ENCODE data around the gene GSTA3.
"Not testable (repeated sequence)": the region's sequence is repeated elsewhere in the genome, so short reads cannot be mapped to it uniquely, and the experiment has no call there.

Gene GSTA3

DNA sequence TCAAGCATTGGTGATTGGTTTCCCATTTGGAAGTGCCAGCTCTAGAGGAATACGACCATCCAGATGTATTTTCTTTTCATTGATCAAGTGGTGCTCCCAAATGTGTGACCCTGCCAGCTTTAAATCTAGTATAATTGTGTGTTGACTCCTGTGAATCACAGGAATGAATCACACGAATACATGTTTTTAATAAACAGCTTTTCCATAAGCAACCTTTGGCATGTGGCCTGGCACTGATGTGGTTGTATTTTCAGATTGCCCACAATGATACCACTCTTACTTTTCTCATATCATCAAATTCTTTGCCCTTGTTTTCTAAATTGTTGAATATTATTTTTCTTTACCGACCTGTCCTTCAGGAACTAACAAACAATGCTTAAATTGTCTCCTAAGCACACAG is 367 bp downstream of the GSTA3 start:
- no peak for DNase-seq

DNA sequence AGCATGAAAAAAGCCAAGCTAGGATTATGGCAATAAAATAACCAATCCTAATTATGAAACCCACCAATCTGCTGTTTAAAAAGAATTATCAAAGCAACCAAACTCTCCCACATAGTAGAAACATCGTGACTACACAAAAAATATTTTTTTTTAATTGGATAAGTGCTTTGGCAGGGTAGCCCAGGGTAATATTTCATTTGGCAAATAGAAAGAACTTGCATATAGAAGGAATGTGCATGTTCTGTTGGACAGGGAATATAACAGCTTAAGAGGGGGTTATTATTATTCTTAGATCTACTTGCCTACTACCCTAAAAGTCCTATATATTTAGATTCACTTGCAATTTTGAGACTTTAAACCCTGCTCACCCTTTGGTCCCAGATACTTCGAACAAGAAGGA is 972 bp downstream of the GSTA3 start:
- DNase-seq: no peak

DNA sequence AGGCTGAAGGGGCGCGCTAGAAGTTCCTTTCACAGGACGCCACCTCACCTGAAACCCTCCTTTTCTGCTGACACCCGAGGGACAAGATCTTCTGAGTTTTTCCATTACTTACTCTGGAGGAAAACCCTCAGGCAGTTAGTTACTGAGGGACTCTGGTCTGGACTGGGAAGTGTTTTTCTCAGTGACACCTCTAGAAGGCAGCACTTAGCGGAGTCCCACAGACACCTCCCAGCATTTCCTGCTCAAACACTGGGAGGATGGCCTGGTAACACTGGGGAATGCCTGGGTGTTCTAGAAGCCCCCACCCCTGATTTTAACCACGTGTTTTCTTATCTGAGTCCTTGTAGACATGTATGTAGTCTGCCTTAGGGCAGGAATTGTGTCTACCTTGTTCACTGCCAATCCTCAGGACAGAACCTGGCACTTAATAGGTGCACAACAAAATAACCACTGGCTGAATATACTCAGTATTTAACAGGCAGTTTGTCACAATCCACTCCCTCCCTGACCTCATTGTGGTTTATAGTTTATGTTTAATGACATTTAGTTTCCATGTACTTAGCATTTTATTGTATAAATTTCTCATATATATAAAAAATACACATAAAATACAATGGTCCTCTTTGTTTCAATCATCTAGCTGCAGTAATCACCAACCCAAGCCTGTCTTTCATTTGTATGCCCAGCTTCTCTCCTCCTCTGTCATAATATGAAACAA is 4.8 kb downstream of the GSTA3 start:
- no peak for DNase-seq

DNA sequence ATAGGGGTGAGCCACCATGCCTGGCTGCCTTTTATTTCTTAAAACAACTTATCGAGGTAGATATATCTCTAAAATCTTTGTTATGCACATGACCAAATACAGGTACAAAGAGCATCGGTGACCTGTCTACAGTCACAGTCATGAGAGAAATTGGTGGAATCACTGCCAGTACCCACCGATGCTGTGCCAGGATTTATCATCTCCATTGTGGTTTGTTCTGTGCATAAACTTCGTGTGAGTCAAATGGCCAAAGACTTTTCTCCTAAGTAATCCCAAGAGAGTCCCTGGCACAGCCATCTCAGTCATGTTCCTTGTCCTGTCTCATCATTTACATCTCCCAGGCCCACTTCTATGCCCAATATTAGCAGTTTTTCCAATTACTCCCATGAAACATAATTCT is 9.0 kb downstream of the GSTA3 start:
- DNase-seq: no peak

DNA sequence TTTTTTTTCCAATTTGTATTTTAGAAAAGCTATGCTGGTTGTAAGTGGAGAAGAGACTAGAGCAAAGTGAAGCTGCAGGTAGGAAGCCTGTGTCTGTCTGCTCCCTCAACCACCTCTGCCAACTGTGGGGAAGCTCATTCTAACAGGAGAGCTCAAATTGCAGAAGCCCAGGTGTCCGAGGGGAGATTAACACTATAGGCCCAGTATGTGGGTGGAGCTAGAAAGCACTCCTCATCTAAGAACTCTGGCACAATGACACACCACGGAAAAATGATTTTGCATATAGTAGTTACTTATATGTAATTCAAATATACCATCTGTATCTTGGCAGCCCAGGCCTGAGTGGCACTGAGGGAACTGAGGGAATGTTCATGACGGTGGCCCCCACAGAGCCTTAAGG is 13.7 kb downstream of the GSTA3 start:
- not testable (repeated sequence) for DNase-seq

DNA sequence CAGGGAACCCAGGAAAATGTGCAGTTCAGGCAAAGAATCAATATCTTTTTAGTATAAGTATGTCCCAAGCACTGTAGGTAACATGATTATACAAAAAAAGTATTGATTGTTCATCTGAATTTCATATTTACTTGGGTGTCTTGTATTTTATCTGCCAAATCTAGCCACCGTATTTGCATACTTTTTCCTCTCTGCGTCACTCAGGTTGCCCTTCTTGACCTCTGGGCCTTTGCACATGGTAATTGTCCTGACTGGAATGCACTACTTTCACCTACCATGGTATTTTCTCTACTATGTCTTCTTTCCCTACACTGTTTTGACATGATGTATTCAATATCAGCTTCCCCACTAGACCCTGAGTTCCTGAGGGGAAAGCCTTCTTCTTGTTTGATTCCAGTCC is 15.2 kb downstream of the GSTA3 start:
- no peak for DNase-seq

DNA sequence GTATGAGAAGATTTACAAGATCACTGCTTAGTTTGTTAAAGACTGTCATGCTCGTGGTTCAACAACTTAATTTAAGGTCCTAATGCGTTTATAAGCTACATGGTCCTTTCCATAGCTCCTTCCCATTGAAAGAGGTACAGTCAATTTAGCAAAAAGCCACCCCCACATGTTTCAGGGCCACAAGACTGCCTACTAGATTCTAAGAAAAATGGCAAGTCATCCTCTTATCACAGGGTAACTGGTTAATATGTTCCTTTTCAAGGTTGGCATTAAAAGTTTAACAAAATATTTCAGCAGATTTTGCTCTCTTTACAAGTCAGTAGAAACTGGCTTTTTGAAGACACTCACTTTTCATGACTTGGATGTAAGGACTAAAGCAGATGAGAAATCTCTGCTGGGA is 15.7 kb downstream of the GSTA3 start:
- no peak for DNase-seq

DNA sequence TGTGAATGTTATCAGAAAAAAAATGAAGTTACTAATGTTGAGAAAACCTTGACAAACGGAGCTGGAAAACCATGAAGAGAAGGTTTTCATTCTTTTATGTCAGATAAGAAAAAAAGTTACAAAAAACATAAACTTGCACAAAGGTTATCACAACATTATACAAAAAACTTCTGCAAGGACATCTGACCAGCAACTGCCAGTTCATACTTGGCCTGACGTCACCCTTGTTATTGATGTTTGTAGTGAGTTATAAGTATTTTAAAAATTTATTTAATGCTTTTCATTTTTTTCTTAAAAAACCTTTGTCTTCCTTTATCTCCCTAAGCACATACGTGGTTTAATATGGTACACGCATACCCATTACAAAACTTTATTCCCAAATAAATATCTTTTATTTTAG is 16.3 kb downstream of the GSTA3 start:
- no peak for DNase-seq

DNA sequence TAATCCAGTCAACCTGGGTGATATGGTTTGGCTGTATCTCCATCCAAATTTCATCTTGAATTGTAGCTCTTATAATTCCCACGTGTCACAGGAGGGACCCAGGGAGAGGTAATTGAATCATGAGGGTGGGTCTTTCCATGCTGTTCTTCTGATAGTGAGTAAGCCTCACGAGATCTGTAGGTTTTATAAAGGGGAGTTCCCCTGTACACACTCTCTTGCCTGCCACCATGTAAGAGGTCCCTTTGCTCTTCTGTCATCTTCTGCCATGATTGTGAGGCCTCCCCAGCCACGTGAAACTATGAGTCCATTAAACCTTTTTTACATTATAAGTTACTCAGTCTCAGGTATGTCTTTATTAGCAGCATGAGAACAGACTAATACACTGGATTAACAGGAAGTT is 19.5 kb downstream of the GSTA3 start:
- no peak for DNase-seq

DNA sequence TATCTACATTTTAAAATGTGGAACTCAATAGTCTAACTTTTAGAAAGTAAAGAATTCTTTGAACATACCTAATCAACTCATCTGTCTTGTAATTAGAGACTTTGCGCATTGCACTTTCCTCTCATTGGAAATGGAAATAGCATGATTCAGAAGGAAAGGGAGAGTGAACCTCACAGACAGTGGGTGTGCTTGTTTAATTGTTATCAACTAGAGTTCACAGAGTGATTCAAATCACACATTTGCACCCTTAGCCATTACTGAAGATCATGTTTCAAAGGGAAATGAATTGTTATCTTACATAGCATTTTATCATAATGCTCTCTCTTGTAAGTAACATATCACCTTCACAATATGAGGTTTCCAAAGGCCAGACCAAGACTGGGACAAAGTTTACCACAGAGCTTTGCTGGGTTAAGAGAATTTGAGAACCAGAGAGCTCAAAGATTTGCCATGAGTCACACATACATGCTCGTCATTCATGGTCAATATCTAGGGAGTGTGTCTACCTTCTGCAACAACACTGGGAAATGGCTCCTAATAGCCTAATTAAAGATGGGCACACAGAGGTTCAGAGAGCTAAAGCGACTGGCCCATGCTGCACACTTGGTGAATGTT is 21.5 kb downstream of the GSTA3 start:
- DNase-seq: no peak

DNA sequence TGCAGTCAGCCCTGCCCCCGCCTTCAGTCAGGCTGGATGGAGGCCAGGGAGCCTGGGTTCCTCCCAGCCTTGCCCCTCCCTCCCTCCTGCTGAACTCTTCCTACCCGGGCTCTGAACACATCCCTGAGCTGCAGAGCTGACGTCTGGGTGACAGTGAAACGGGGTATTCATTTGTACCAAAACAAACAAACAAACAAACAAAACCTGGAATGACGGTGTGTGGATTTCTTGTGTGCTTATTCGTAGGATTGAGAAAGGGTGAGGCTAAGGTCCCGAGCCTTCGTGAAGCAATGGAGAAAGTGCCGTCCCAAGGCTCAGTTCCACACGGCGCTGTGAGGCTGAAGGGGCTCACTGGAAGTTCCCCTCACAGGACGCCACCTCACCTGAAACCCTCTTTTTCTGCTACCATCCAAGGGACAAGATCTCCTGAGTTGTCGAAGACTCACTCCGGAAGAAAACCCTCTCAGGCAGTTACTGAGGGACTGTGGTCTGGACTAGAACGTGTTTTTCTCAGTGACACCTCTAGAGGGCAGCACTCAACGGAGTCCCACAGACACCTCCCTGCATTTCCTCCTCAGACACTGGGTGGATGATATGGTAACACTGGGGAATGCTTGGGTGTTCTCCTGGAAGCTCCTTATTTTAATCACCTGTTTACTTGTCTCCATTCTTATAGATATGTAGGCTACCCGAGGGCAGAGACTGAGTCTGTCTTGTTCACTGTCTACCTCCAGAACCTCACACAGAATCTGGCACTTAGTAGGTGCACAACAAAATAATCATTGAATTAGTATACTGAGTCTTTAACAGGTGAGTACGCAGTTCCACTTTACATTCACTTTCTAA is 27.3 kb downstream of the GSTA3 start:
- DNase-seq: peak; percentile 81

DNA sequence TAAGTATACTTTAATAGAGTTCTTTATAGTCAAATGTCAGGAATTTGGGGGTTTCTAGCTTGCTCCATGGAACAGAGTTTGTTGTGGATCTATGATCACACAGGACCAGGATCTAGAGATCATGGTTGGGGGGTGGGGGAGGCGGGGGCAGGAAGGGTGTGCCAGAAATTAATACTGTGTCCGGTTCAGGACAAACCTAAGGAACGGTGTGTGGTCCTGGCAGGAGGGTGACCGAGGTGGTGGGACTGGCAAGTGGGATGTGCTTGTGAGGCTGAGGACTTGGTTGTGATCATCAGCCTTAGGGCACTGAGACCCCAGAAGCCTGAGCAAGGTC is 27.9 kb downstream of the GSTA3 start:
- DNase-seq: no peak

DNA sequence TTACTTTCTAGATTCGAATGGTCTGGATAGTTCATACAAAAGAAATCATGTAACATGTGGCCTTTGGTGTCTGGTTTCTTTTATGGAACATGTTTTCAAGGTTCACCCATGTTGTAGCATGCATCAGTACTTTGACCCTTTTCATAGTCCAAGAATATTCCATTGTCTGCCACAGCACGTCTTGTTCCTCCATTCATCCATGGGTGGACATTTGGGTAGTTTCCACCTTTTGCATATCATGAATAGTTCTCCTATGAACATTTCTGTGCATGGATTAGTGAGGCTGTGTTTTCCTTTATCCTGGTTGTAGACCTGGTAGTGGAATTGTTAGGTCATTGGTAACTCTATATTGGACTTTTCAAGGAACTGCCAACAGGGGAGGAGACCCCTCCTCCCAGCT is 31.7 kb downstream of the GSTA3 start:
- no peak for DNase-seq

DNA sequence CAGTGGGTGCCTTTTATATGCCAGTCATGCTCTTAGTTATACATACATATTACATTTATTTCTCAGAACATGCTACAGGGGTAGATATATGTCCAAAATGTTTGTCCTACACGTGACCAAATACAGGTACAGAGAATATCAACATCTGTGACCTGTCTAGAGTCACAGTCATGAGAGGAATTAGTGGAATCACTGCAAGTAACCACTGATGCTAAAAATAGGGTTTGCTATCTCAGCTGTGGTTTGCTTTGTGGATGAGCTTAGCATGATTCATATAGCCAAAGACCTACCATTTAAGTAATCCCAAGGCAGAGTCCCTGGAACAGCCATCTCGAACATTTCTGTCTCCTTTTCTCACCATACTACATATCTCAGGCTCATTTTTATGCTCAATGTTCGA is 32.3 kb downstream of the GSTA3 start:
- DNase-seq: no peak

DNA sequence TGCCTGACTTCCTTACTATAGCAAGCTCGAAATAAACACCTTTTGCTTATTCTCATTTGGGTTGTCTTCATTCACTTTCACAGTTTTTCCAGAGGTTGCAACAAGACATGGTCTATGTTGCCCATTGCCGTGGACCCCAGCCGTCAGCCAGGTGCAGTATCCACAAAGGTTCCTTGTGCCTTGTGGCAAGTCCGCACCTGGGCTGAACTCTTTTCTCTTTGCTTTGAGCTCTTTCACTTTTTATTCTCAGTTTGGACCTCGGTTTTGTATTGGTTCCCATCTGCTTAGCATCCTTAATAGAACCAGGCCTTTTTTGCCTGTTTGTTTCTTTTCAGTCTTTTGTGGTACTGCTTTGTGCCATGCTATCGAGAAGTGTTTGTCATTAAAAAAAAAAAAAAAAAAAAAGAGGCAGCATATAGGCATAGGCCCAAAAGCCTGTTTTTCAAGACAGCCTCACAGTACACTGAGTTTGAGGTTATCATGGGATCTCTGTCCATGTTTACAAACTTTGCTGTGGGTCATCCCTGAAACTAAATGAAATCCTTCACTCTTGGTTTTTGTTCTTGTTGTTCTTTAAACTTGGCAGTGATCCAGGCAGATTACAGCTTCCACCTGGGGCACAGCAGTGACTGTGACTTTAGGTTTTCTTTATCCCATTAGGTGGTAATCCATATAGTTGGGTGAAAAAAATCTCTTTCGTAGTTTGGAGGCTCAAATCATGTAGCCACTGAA is 33.3 kb downstream of the GSTA3 start:
- peak; percentile 4 for DNase-seq

DNA sequence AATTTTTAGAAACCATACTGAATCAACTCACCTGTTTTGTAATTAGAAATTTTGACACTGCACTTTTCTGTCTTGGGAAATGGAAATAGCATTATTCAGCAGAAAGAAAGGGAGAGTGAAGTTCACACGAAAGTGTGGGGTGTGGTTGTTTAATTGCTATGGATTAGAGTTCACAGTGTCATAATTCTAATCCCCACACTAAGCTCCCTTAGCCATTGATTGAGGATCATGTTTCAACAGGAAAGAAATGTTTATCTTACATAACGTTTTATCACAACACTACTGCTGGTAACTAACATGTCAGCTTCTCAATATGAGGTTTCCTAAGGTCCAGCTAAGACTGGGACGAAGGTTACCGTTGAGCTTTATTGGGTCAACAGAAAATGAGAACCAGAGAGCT is 37.5 kb downstream of the GSTA3 start:
- no peak for DNase-seq

DNA sequence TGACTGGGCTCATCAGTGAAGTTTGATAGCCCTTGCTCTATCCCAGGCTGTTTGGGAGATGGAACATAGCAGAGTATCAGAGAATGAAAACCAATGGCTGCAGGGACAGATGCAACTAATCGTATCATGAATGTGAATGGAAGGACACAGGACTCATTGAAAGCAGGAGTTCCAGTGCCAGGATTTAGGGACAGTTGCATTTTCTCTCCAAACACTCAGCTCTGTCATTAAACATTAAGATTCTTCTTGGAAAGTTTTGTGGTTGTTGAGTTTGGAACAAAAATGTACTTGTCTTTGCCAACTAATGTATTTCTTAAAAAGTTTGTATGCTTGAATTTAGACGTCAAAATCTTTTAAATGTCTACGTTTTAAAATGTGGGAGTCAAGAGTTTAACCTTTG is 37.9 kb downstream of the GSTA3 start:
- DNase-seq: no peak

DNA sequence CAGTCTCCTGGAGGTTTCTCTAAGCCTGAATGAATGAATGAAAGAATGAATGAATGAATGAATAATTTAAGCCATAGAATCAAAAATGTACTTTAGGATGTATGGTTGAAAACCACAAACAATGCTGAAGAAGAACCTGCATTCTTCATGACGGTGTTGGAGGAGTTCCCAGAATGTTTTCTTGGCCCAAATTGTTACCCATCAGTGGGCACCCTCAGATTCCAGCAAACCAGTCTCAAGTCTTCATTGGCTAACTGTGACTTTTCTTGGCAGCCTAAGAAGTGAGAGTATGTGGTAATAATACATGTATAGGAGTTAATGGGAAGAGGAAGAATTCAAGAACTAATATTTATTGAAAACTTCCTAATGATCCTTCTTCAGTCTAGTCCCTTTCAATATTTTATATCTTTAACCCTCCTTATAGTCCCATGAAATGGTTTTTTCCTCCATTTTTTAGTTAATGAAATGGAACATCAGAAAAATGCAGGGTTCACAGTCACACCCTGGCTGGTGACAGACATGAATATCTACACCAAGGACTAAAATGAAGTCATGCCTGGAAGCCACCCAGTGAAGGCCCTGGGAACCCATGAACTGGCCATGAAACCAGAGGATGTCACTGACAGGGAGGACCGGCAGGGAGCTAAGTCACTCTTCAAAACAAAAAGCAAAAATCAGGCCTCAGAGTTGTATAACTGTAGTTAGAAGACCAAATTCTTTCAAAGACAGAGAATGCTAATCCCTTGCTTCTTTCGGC is 39.0 kb downstream of the GSTA3 start:
- DNase-seq: not testable (repeated sequence)

DNA sequence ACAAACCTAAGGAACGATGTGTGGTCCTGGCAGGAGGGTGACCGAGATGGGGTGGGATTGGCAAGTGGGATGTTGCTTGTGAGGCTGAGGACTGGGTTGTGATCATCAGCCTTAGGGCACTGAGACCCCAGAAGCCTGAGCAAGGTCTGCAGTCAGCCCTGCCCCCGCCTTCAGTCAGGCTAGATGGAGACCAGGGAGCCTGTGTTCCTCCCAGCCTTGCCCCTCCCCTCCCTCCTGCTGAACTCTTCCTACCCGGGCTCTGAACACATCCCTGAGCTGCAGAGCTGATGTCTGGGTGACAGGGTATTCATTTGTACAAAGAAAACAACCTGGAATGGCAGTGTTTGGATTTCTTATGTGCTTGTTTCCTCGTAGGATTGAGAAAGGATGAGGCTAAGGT is 40.6 kb downstream of the GSTA3 start:
- not testable (repeated sequence) for DNase-seq

DNA sequence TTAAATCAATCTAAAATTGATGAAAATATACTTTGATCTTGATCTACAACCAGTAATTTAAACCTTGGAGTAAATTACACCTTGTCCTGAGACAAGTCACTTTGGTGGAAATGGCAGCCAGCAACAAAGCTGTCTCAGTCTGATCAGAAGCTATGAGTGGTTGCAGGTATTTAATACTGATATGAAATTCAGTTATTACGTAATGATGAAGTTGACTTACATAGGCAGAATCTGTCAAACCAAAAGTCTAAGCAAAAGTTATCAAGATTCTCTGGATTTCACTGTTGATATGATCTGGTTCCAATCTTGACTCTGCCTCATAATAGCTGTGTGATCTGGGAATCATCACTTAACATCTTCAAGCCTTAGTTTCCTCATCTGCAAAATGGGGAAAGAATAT is 41.3 kb downstream of the GSTA3 start:
- DNase-seq: no peak

DNA sequence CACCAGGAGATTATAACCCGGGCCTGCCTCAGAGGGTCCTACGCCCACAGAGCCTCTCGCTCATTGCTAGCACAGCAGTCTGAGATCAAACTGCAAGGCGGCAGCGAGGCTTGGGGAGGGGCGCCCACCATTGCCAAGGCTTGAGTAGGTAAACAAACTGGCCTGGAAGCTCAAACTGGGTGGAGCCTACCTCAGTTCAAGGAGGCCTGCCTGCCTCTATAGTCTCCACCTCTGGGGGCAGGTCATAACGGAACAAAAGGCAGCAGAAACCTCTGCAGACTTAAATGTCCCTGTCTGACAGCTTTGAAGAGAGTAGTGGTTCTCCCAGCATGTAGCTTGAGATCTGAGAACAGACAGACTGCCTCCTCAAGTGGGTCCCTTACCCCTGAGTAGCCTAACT is 48.3 kb downstream of the GSTA3 start:
- not testable (repeated sequence) for DNase-seq

DNA sequence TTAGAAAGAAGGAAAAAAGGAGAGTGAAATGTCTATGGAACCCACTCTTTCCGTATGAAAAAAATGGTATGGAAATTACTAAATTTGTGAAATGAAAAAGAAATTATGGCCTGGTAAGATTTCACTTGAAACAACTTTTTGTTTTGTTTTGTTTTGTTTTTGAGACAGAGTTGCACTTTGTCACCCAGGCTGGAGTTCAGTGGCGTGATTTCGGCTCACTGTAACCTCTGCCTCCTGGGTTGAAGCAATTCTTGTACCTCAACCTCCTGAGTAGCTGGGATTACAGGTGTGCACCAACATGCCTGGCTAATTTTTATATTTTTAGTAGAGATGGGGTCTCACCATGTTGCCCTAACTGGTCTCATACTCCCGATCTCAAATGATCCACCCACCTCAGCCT is 51.1 kb downstream of the GSTA3 start:
- DNase-seq: no peak

DNA sequence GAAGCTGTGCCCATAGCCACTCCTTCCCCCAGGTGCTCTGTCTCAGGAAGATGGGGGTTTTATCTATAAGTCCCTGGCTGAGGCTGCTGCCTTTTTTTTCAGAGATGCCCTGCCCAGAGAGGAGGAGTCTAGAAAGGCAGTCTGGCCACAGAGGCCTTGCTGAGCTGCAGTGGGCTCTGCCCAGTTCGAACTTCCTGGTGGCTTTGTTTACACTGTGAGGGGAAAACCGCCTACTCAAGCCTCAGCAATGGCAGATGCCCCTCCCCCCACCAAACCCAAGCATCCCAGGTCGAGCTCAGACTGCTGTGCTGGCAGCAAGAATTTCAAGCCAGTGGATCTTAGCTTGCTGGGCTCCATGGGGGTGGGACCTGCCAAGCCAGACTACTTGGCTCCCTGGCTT is 53.4 kb downstream of the GSTA3 start:
- DNase-seq: not testable (repeated sequence)
